ENCODE measurements around the gene SLX4IP. TPM values are rescaled to one million over a fixed set of nuclear protein-coding genes. Genes with fewer than 3 reads are reported as not detected.

The SLX4IP gene
- total RNA-seq, 1 donor from 2014 or later: 3.1 TPM

GRCh38 chr20:10590950-10591671 lies 156.0 kb downstream of the SLX4IP start:
- intact Hi-C loops (cut with micrococcal nuclease): no loop called here
- H3K4me1 ChIP-seq: peaks cover 16% of the 10 kb centered on the region
- no peak for DNase-seq
- H3K36me3 ChIP-seq: no peaks in the 10 kb centered on the region
- no peaks in the 10 kb centered on the region for H3K27me3 ChIP-seq (ENCODE audit: low read depth)
- H3K9me3 ChIP-seq (replicated peaks): no peaks in the 10 kb centered on the region
- TF ChIP-seq CTCF (IDR thresholded peaks at IDR 0.05; ENCODE audit: borderline replicate concordance): no peak
- H3K27ac ChIP-seq (replicated peaks): peak overlapping the region; percentile 54
- H3K4me3 ChIP-seq: no peak overlapping the region

GRCh38 chr20:10591946-10592521 lies 156.9 kb downstream of the SLX4IP start:
- intact Hi-C loops (cut with micrococcal nuclease): no loop called here
- Histone ChIP-seq H3K9me3 (replicated peaks) (no peaks in the 10 kb centered on the region), H3K27me3 (ENCODE audit: low read depth) (no peaks in the 10 kb centered on the region), H3K27ac (replicated peaks) (peak overlapping the region; percentile 61), H3K36me3 (no peaks in the 10 kb centered on the region), H3K4me1 (peaks cover 16% of the 10 kb centered on the region), H3K4me3 (no peak overlapping the region)
- no peak for TF ChIP-seq CTCF (IDR thresholded peaks at IDR 0.05; ENCODE audit: borderline replicate concordance)
- no peak for DNase-seq

- Histone ChIP-seq H3K36me3 (no peaks in the 10 kb centered on the region), H3K27me3 (ENCODE audit: low read depth) (no peaks in the 10 kb centered on the region), H3K4me1 (peaks cover 16% of the 10 kb centered on the region), H3K9me3 (replicated peaks) (no peaks in the 10 kb centered on the region), H3K4me3 (no peak overlapping the region), H3K27ac (replicated peaks) (no peak overlapping the region)
- no peak for DNase-seq
- TF ChIP-seq CTCF (IDR thresholded peaks at IDR 0.05; ENCODE audit: borderline replicate concordance): no peak
- intact Hi-C loops (cut with micrococcal nuclease): no loop called here
Observed at GRCh38 chr20:10594296-10594868, 159.3 kb downstream of the SLX4IP start.

GRCh38 chr20:10595266-10595665 lies 160.2 kb downstream of the SLX4IP start:
- intact Hi-C loops (cut with micrococcal nuclease): no loop called here
- H3K36me3 ChIP-seq: no peaks in the 10 kb centered on the region
- no peak for DNase-seq
- no peak overlapping the region for H3K4me3 ChIP-seq
- peaks cover 16% of the 10 kb centered on the region for H3K4me1 ChIP-seq
- H3K27me3 ChIP-seq (ENCODE audit: low read depth): no peaks in the 10 kb centered on the region
- H3K27ac ChIP-seq (replicated peaks): no peak overlapping the region
- no peak for TF ChIP-seq CTCF (IDR thresholded peaks at IDR 0.05; ENCODE audit: borderline replicate concordance)
- no peaks in the 10 kb centered on the region for H3K9me3 ChIP-seq (replicated peaks)

GRCh38 chr20:10595985-10596384 lies 160.9 kb downstream of the SLX4IP start:
- no peak overlapping the region for H3K27ac ChIP-seq (replicated peaks)
- intact Hi-C loops (cut with micrococcal nuclease): no loop called here
- no peak for DNase-seq
- H3K4me3 ChIP-seq: no peak overlapping the region
- H3K4me1 ChIP-seq: peaks cover 15% of the 10 kb centered on the region
- no peaks in the 10 kb centered on the region for H3K27me3 ChIP-seq (ENCODE audit: low read depth)
- no peaks in the 10 kb centered on the region for H3K36me3 ChIP-seq
- H3K9me3 ChIP-seq (replicated peaks): no peaks in the 10 kb centered on the region
- no peak for TF ChIP-seq CTCF (IDR thresholded peaks at IDR 0.05; ENCODE audit: borderline replicate concordance)

All from left ventricle myocardium inferior (tissue), 1 donor.